GM23338 (cell line): ENCODE results near the gene MESP1. TPM values are rescaled to one million over a fixed set of nuclear protein-coding genes. Genes with fewer than 3 reads are reported as not detected.

Experiments used
- ATAC-seq: fragments of 200-7000 bp; cut with Tn5 transposase; 3 replicates; pipeline ENCODE4 v1.9.1; 2020
- DNase-seq: peaks from one replicate; pipeline ENCODE4 v3.0.0-alpha.2; 2015; ENCODE audit warnings: low spot score
- H2AFZ ChIP-seq: fragments of 200-600 bp; sonication (generic); 2 replicates; pipeline ENCODE4 v1.8.0; 2016; ENCODE audit warnings: antibody characterized with exemption, mild to moderate bottlenecking, moderate library complexity
- H3F3A ChIP-seq: fragments of 200-600 bp; sonication (generic); replicated peaks from 2 replicates; pipeline ENCODE4 v1.8.0; 2017; ENCODE audit warnings: antibody characterized with exemption, mixed run types, low read depth
- H3K27ac ChIP-seq: fragments of 200-600 bp; sonication (generic); 2 replicates; pipeline ENCODE4 v1.6.1; 2016; ENCODE audit warnings: low read depth
- H3K27me3 ChIP-seq: fragments of 200-600 bp; sonication (generic); 2 replicates; pipeline ENCODE4 v1.8.0; 2016; ENCODE audit warnings: mild to moderate bottlenecking, mixed run types, moderate library complexity; ENCODE audit not compliant: insufficient read depth
- H3K36me3 ChIP-seq: fragments of 200-600 bp; sonication (generic); 2 replicates; pipeline ENCODE4 v1.8.0; 2016; ENCODE audit warnings: mild to moderate bottlenecking; ENCODE audit not compliant: insufficient read depth
- H3K4me1 ChIP-seq: fragments of 200-600 bp; sonication (generic); 2 replicates; pipeline ENCODE4 v1.8.0; 2016; ENCODE audit warnings: mild to moderate bottlenecking, moderate library complexity; ENCODE audit not compliant: insufficient read depth
- H3K4me2 ChIP-seq: fragments of 200-600 bp; sonication (generic); 2 replicates; pipeline ENCODE4 v1.7.1; 2017; ENCODE audit warnings: mixed run types
- H3K4me3 ChIP-seq: fragments of 200-600 bp; sonication (generic); 2 replicates; pipeline ENCODE4 v1.6.1; 2016; ENCODE audit warnings: mixed run types
- H3K79me2 ChIP-seq: fragments of 200-600 bp; sonication (generic); replicated peaks from 2 replicates; pipeline ENCODE4 v1.8.0; 2017; ENCODE audit warnings: mild to moderate bottlenecking; ENCODE audit not compliant: insufficient read depth
- H3K9me2 ChIP-seq: fragments of 200-600 bp; sonication (generic); 2 replicates; pipeline ENCODE4 v1.8.0; 2017; ENCODE audit not compliant: insufficient read depth
- H4K20me1 ChIP-seq: fragments of 200-600 bp; sonication (generic); replicated peaks from 2 replicates; pipeline ENCODE4 v1.8.0; 2017; ENCODE audit warnings: mild to moderate bottlenecking; ENCODE audit not compliant: insufficient read depth
- H3K27ac Mint-ChIP-seq: 2 replicates; pipeline ENCODE4 v1.8.0; 2020; ENCODE audit warnings: inconsistent platforms, mild to moderate bottlenecking, moderate library complexity, mixed read lengths
- H3K27me3 Mint-ChIP-seq: 3 replicates; pipeline ENCODE4 v1.8.0; 2022; ENCODE audit warnings: low read depth, mild to moderate bottlenecking, moderate library complexity, mixed read lengths, inconsistent platforms; ENCODE audit not compliant: insufficient read depth, poor library complexity
- H3K36me3 Mint-ChIP-seq: 3 replicates; pipeline ENCODE4 v1.8.0; 2021; ENCODE audit warnings: low read depth, mild to moderate bottlenecking, inconsistent platforms, moderate library complexity, mixed read lengths
- H3K4me1 Mint-ChIP-seq: 3 replicates; pipeline ENCODE4 v1.8.0; 2020; ENCODE audit warnings: mild to moderate bottlenecking, inconsistent platforms, mixed read lengths
- H3K4me3 Mint-ChIP-seq: 3 replicates; pipeline ENCODE4 v1.8.0; 2021; ENCODE audit warnings: moderate library complexity, mild to moderate bottlenecking, inconsistent platforms, mixed read lengths
- H3K9me3 Mint-ChIP-seq: 3 replicates; pipeline ENCODE4 v1.8.0; 2020; ENCODE audit warnings: moderate library complexity, mild to moderate bottlenecking, inconsistent platforms, mixed read lengths
- CREB1 ChIP-seq: fragments of 250-450 bp; sonication (Bioruptor Pico); IDR thresholded peaks from 2 replicates; pipeline ENCODE4 v1.5.0; 2020; ENCODE audit warnings: low read depth, mild to moderate bottlenecking, moderate library complexity
- CTCF ChIP-seq, 2 experiments: fragments of 200-600 bp in 1 of 2; sonication (generic) in 1 of 2; conservative IDR thresholded peaks; 2 replicates each; pipeline versions ENCODE4 v1.5.1 to v1.6.1; 2016 to 2017; ENCODE audit warnings: antibody characterized with exemption in 2 of 2, low read depth in 2 of 2, mild to moderate bottlenecking in 2 of 2, moderate library complexity in 1 of 2
- ETS1 ChIP-seq: IDR thresholded peaks from 2 replicates; pipeline ENCODE4 v1.6.1; 2016; ENCODE audit warnings: antibody characterized with exemption
- EZH2 ChIP-seq: fragments of 200-600 bp; sonication (generic); IDR thresholded peaks from one replicate; pipeline ENCODE4 v1.8.0; 2017; ENCODE audit warnings: antibody characterized with exemption, mild to moderate bottlenecking, low read depth; ENCODE audit not compliant: unreplicated experiment
- EZH2phosphoT487 ChIP-seq: fragments of 200-600 bp; sonication (generic); IDR thresholded peaks from one replicate; pipeline ENCODE4 v1.8.1; 2018; ENCODE audit warnings: antibody characterized with exemption; ENCODE audit not compliant: unreplicated experiment
- JUNB ChIP-seq: IDR thresholded peaks from one replicate; pipeline ENCODE4 v1.6.1; 2016; ENCODE audit warnings: antibody characterized with exemption; ENCODE audit not compliant: unreplicated experiment
- NANOG ChIP-seq: IDR thresholded peaks from 2 replicates; pipeline ENCODE4 v1.6.1; 2016; ENCODE audit warnings: antibody characterized with exemption, borderline replicate concordance
- POLR2AphosphoS5 ChIP-seq: IDR thresholded peaks from 2 replicates; pipeline ENCODE4 v1.6.1; 2016; ENCODE audit warnings: antibody characterized with exemption, low read depth
- REST ChIP-seq: IDR thresholded peaks from one replicate; pipeline ENCODE4 v1.6.1; 2018; ENCODE audit warnings: antibody characterized with exemption; ENCODE audit not compliant: unreplicated experiment
- STAT1 ChIP-seq: IDR thresholded peaks from one replicate; pipeline ENCODE4 v1.6.1; 2016; ENCODE audit warnings: antibody characterized with exemption; ENCODE audit not compliant: unreplicated experiment
- ZNF114 ChIP-seq: fragments of 250-450 bp; sonication (Bioruptor Pico); IDR thresholded peaks from 2 replicates; pipeline ENCODE4 v1.5.0; 2020; ENCODE audit warnings: mild to moderate bottlenecking, moderate library complexity
- ZNF331 ChIP-seq: fragments of 250-450 bp; sonication (Bioruptor Pico); IDR thresholded peaks from 2 replicates; pipeline ENCODE4 v1.5.0; 2020; ENCODE audit warnings: low read depth, mild to moderate bottlenecking, moderate library complexity
- polyA plus RNA-seq: library from polyadenylated mRNA; unstranded; fragments of >200 nt; fragmentation: Nextera tagmentation; extraction: Ambion mirVana; gene quantifications from 2 replicates; pipeline ENCODE4 v1.2.1, GENCODE V29; 2016
- total RNA-seq: library from RNA; depleted of rRNA; stranded (reverse); fragments of >200 nt; shearing (Covaris generic); gene quantifications from 2 replicates; pipeline ENCODE4 v1.2.3, GENCODE V29; 2014
- TF ChIP-seq, protein P1 (sequence below): fragments of 250-450 bp; sonication (Bioruptor Pico); IDR thresholded peaks from 2 replicates; pipeline ENCODE4 v1.5.0; 2020; ENCODE audit warnings: mild to moderate bottlenecking, moderate library complexity

The MESP1 gene
- total and polyA plus RNA-seq, 2 experiments from 2014 or later, result 0.21 to 0.91 TPM

DNA sequence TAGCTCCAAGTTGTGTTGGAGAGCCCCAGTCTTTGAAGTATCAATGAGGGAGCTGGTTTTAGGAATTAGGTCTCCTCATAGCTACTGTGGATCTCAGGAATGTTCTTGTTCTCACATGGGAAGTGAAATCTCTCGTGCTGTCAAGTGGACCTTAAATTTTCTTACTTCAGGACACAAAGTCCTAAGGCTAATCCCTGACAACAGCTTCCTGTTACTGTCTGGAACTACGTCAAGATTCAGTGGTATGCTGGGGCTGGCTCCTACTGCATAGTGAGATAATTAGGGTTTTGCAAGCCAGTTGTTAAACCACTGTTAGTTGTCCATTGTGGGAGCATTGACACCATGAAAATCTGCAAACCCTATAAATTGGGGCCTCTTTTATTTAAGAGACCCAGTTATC is 22.8 kb downstream of the MESP1 start:
- Histone ChIP-seq H3K27ac (no peak overlapping the region), H3F3A (no peaks in the 10 kb centered on the region), H2AFZ (no peak overlapping the region), H3K79me2 (no peaks in the 10 kb centered on the region), H3K4me3 (no peak overlapping the region), H3K36me3 (no peaks in the 10 kb centered on the region), H3K27me3 (no peaks in the 10 kb centered on the region), H4K20me1 (no peaks in the 10 kb centered on the region), H3K9me2 (no peaks in the 10 kb centered on the region), H3K4me1 (no peaks in the 10 kb centered on the region), H3K4me2 (no peak overlapping the region)
- H3K4me1 Mint-ChIP-seq, result peaks cover 5% of the 10 kb centered on the region; the same call in 1 of the 3 replicates
- no peak overlapping the region for H3K27ac Mint-ChIP-seq
- H3K4me3 Mint-ChIP-seq, result no peak overlapping the region
- ATAC-seq (no peak), DNase-seq (no peak)
- peaks cover 3% of the 10 kb centered on the region for H3K27me3 Mint-ChIP-seq
- H3K9me3 Mint-ChIP-seq, result peaks cover 3% of the 10 kb centered on the region; the same call in 2 of the 3 replicates
- no peak for TF ChIP-seq ZNF331 (CRISPR knock-in tag)
- no peak for TF ChIP-seq EZH2
- TF ChIP-seq REST, result no peak
- TF ChIP-seq CTCF (conservative IDR thresholded peaks at IDR 0.05; ENCODE audit: low read depth in 2 of 2), result no peak
- TF ChIP-seq CREB1 (CRISPR knock-in tag), result no peak
- no peak for TF ChIP-seq ETS1
- TF ChIP-seq, protein P1, sequence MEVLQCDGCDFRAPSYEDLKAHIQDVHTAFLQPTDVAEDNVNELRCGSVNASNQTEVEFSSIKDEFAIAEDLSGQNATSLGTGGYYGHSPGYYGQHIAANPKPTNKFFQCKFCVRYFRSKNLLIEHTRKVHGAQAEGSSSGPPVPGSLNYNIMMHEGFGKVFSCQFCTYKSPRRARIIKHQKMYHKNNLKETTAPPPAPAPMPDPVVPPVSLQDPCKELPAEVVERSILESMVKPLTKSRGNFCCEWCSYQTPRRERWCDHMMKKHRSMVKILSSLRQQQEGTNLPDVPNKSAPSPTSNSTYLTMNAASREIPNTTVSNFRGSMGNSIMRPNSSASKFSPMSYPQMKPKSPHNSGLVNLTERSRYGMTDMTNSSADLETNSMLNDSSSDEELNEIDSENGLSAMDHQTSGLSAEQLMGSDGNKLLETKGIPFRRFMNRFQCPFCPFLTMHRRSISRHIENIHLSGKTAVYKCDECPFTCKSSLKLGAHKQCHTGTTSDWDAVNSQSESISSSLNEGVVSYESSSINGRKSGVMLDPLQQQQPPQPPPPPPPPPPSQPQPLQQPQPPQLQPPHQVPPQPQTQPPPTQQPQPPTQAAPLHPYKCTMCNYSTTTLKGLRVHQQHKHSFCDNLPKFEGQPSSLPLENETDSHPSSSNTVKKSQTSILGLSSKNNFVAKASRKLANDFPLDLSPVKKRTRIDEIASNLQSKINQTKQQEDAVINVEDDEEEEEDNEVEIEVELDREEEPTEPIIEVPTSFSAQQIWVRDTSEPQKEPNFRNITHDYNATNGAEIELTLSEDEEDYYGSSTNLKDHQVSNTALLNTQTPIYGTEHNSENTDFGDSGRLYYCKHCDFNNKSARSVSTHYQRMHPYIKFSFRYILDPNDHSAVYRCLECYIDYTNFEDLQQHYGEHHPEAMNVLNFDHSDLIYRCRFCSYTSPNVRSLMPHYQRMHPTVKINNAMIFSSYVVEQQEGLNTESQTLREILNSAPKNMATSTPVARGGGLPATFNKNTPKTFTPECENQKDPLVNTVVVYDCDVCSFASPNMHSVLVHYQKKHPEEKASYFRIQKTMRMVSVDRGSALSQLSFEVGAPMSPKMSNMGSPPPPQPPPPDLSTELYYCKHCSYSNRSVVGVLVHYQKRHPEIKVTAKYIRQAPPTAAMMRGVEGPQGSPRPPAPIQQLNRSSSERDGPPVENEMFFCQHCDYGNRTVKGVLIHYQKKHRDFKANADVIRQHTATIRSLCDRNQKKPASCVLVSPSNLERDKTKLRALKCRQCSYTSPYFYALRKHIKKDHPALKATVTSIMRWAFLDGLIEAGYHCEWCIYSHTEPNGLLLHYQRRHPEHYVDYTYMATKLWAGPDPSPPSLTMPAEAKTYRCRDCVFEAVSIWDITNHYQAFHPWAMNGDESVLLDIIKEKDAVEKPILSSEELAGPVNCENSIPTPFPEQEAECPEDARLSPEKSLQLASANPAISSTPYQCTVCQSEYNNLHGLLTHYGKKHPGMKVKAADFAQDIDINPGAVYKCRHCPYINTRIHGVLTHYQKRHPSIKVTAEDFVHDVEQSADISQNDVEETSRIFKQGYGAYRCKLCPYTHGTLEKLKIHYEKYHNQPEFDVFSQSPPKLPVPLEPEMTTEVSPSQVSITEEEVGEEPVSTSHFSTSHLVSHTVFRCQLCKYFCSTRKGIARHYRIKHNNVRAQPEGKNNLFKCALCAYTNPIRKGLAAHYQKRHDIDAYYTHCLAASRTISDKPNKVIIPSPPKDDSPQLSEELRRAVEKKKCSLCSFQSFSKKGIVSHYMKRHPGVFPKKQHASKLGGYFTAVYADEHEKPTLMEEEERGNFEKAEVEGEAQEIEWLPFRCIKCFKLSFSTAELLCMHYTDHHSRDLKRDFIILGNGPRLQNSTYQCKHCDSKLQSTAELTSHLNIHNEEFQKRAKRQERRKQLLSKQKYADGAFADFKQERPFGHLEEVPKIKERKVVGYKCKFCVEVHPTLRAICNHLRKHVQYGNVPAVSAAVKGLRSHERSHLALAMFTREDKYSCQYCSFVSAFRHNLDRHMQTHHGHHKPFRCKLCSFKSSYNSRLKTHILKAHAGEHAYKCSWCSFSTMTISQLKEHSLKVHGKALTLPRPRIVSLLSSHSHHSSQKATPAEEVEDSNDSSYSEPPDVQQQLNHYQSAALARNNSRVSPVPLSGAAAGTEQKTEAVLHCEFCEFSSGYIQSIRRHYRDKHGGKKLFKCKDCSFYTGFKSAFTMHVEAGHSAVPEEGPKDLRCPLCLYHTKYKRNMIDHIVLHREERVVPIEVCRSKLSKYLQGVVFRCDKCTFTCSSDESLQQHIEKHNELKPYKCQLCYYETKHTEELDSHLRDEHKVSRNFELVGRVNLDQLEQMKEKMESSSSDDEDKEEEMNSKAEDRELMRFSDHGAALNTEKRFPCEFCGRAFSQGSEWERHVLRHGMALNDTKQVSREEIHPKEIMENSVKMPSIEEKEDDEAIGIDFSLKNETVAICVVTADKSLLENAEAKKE (CRISPR knock-in tag), result no peak
- no peak for TF ChIP-seq NANOG
- TF ChIP-seq EZH2phosphoT487, result no peak
- TF ChIP-seq JUNB, result no peak
- TF ChIP-seq POLR2AphosphoS5, result no peak
- no peak for TF ChIP-seq STAT1
- TF ChIP-seq ZNF114 (CRISPR knock-in tag), result no peak
- no peaks in the 10 kb centered on the region for H3K36me3 Mint-ChIP-seq
